ENCODE data around the gene RAD51D. TPM values are rescaled to one million over a fixed set of nuclear protein-coding genes. Genes with fewer than 3 reads are reported as not detected.

Gene RAD51D
- total and polyA plus RNA-seq, 4 donors: 3.4 to 6.1 (median 3.7) TPM

DNA sequence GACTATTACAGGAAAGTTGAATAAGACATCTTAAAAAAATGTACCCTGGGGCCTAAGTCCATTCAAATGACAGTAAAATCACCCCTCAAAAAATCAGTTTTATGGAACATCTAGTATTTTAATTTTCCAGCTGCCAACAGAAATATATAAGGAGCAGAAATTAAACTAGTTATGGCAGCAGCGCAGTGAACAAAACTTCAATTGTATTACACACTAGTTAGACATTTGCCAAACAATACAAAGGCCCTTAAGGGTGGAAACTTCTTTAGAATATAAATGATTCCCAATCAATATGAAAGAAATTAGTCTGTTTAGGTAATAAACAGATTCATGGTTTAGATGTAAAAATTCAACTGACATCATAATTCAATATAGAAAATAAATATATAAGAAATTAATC, 38.0 kb downstream of the RAD51D start:
- no peaks in the 10 kb centered on the region for H3K27me3 ChIP-seq (ENCODE audit: control insufficient read depth in 4 of 4, insufficient read depth in 4 of 4, low read length in 3 of 4)
- 97% methylated on average over 1 of the region's 1 CpG for WGBS
- DNase-seq (ENCODE audit: low spot score): no peak
- no peaks in the 10 kb centered on the region for H3K36me3 ChIP-seq (ENCODE audit: control insufficient read depth in 4 of 4, insufficient read depth in 3 of 4, low read depth in 1 of 4, low read length in 3 of 4)
- H3K9ac ChIP-seq (ENCODE audit: low read depth in 1 of 2, low read length in 2 of 2): no peak overlapping the region
- no peak overlapping the region for H3K27ac ChIP-seq (ENCODE audit: low read depth in 1 of 2, low read length in 2 of 2)
- TF ChIP-seq EGR1 (IDR thresholded peaks at IDR 0.05; ENCODE audit: low read depth in 2 of 2) (no peak), SP1 (IDR thresholded peaks at IDR 0.05) (no peak), TAF1 (conservative IDR thresholded peaks at IDR 0.05) (no peak), HNF4G (IDR thresholded peaks at IDR 0.05) (no peak), FOXA1 (IDR thresholded peaks at IDR 0.05) (no peak), YY1 (IDR thresholded peaks at IDR 0.05) (no peak)
- TF ChIP-seq, protein P1, sequence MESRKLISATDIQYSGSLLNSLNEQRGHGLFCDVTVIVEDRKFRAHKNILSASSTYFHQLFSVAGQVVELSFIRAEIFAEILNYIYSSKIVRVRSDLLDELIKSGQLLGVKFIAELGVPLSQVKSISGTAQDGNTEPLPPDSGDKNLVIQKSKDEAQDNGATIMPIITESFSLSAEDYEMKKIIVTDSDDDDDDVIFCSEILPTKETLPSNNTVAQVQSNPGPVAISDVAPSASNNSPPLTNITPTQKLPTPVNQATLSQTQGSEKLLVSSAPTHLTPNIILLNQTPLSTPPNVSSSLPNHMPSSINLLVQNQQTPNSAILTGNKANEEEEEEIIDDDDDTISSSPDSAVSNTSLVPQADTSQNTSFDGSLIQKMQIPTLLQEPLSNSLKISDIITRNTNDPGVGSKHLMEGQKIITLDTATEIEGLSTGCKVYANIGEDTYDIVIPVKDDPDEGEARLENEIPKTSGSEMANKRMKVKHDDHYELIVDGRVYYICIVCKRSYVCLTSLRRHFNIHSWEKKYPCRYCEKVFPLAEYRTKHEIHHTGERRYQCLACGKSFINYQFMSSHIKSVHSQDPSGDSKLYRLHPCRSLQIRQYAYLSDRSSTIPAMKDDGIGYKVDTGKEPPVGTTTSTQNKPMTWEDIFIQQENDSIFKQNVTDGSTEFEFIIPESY (IDR thresholded peaks at IDR 0.05): no peak
- TF ChIP-seq, protein P2, sequence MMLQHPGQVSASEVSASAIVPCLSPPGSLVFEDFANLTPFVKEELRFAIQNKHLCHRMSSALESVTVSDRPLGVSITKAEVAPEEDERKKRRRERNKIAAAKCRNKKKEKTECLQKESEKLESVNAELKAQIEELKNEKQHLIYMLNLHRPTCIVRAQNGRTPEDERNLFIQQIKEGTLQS (IDR thresholded peaks at IDR 0.05): no peak
- TF ChIP-seq, protein P3, sequence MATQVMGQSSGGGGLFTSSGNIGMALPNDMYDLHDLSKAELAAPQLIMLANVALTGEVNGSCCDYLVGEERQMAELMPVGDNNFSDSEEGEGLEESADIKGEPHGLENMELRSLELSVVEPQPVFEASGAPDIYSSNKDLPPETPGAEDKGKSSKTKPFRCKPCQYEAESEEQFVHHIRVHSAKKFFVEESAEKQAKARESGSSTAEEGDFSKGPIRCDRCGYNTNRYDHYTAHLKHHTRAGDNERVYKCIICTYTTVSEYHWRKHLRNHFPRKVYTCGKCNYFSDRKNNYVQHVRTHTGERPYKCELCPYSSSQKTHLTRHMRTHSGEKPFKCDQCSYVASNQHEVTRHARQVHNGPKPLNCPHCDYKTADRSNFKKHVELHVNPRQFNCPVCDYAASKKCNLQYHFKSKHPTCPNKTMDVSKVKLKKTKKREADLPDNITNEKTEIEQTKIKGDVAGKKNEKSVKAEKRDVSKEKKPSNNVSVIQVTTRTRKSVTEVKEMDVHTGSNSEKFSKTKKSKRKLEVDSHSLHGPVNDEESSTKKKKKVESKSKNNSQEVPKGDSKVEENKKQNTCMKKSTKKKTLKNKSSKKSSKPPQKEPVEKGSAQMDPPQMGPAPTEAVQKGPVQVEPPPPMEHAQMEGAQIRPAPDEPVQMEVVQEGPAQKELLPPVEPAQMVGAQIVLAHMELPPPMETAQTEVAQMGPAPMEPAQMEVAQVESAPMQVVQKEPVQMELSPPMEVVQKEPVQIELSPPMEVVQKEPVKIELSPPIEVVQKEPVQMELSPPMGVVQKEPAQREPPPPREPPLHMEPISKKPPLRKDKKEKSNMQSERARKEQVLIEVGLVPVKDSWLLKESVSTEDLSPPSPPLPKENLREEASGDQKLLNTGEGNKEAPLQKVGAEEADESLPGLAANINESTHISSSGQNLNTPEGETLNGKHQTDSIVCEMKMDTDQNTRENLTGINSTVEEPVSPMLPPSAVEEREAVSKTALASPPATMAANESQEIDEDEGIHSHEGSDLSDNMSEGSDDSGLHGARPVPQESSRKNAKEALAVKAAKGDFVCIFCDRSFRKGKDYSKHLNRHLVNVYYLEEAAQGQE (IDR thresholded peaks at IDR 0.05): no peak
- H3K4me3 ChIP-seq (ENCODE audit: low read depth in 1 of 3, low read length in 3 of 3): no peak overlapping the region
- H3K4me1 ChIP-seq (ENCODE audit: control insufficient read depth in 4 of 4, insufficient read depth in 4 of 4, low read length in 3 of 4): peaks cover 1 to 8% (median 7%) of the 10 kb centered on the region in 4 donors
- H3K9me3 ChIP-seq (ENCODE audit: control insufficient read depth in 4 of 4, low read length in 3 of 4): no peaks in the 10 kb centered on the region

DNA sequence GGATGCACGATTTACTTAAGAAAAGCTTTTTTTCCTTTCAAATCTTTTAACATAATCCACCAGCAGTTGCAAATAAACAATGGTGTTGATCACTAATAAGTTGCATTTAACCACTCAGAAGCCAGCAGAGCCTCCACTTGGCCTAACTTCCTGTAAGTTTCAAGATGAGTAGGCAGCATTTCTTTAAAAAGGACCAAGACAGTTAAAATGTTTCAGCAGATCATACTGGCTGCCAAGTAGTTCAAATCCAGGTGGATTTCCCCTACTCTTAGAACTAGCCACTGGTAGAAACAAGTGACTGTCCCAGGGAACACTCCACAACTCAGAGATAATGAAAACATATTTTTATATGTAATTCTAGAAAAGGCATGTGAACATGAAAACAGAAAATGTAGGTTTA, 39.1 kb downstream of the RAD51D start:
- no peaks in the 10 kb centered on the region for H3K36me3 ChIP-seq (ENCODE audit: control insufficient read depth in 4 of 4, insufficient read depth in 3 of 4, low read depth in 1 of 4, low read length in 3 of 4)
- WGBS: 66% methylated on average over 1 of the region's 1 CpG
- no peaks in the 10 kb centered on the region for H3K9me3 ChIP-seq (ENCODE audit: control insufficient read depth in 4 of 4, low read length in 3 of 4)
- TF ChIP-seq, protein P2 (IDR thresholded peaks at IDR 0.05): no peak
- TF ChIP-seq, protein P3 (IDR thresholded peaks at IDR 0.05): no peak
- TF ChIP-seq, protein P1 (IDR thresholded peaks at IDR 0.05): no peak
- TF ChIP-seq FOXA1 (IDR thresholded peaks at IDR 0.05) (no peak), TAF1 (conservative IDR thresholded peaks at IDR 0.05) (no peak), GABPA (IDR thresholded peaks at IDR 0.05 in 1 of 2, conservative IDR thresholded peaks at IDR 0.05 in 1 of 2) (no peak), RAD21 (IDR thresholded peaks at IDR 0.05) (no peak), HNF4G (IDR thresholded peaks at IDR 0.05) (no peak), HNF4A (conservative IDR thresholded peaks at IDR 0.05) (no peak), RXRA (IDR thresholded peaks at IDR 0.05) (no peak), NR2F2 (IDR thresholded peaks at IDR 0.05) (no peak), YY1 (IDR thresholded peaks at IDR 0.05) (no peak)
- H3K27me3 ChIP-seq (ENCODE audit: control insufficient read depth in 4 of 4, insufficient read depth in 4 of 4, low read length in 3 of 4): no peaks in the 10 kb centered on the region
- no peak overlapping the region for H3K27ac ChIP-seq (ENCODE audit: low read depth in 1 of 2, low read length in 2 of 2)
- H3K4me3 ChIP-seq (ENCODE audit: low read depth in 1 of 3, low read length in 3 of 3): no peak overlapping the region
- H3K9ac ChIP-seq (ENCODE audit: low read depth in 1 of 2, low read length in 2 of 2): no peak overlapping the region
- peaks cover 2 to 7% (median 5%) of the 10 kb centered on the region in 4 donors for H3K4me1 ChIP-seq (ENCODE audit: control insufficient read depth in 4 of 4, insufficient read depth in 4 of 4, low read length in 3 of 4)
- no peak for DNase-seq (ENCODE audit: low spot score)

All from liver (tissue), 9 donors.